PC-9 (cell line): ENCODE data around the gene CBL. TPM values are rescaled to one million over a fixed set of nuclear protein-coding genes. Genes with fewer than 3 reads are reported as not detected.
"Not testable (repeated sequence)": the region's sequence is repeated elsewhere in the genome, so short reads cannot be mapped to it uniquely, and the experiment has no call there.

Source experiments
- BruUV-seq: library from RNA; stranded (reverse); fragments of 400-500 nt; replicated peaks from 2 replicates; lab custom pipeline; 2021; lab: Mats Ljungman, UMichigan
- CTCF ChIA-PET: fragments of 300-600 bp; sonication (Branson Sonifier 250); formaldehyde crosslinking; loops from one replicate; lab custom pipeline; 2022; ENCODE audit warnings: antibody characterized with exemption; lab: Charles Lee
- POLR2A ChIA-PET: fragments of 300-600 bp; sonication (Branson Sonifier 250); formaldehyde crosslinking; loops from one replicate; lab custom pipeline; 2022; ENCODE audit warnings: antibody characterized with exemption; ENCODE audit not compliant: unreplicated experiment; lab: Charles Lee
- DNase-seq, 2 experiments: peaks; one replicate each; pipeline versions ENCODE4 v3.0.0 to v3.0.0-alpha.2; 2015 to 2022; ENCODE audit warnings: mixed read lengths in 1 of 2
- H2AFZ ChIP-seq: fragments of 200-600 bp; sonication (generic); 2 replicates; pipeline ENCODE4 v1.8.1; 2017; ENCODE audit warnings: antibody characterized with exemption
- H3F3A ChIP-seq: fragments of 200-600 bp; sonication (generic); 2 replicates; pipeline ENCODE4 v1.8.1; 2017; ENCODE audit warnings: antibody characterized with exemption, mild to moderate bottlenecking, low read depth; ENCODE audit not compliant: insufficient read depth
- H3K27ac ChIP-seq: fragments of 200-600 bp; sonication (generic); 2 replicates; pipeline ENCODE4 v1.6.1; 2016; ENCODE audit warnings: mixed run types
- H3K27me3 ChIP-seq: fragments of 200-600 bp; sonication (generic); 2 replicates; pipeline ENCODE4 v1.6.1; 2016; ENCODE audit warnings: low read depth, mixed run types; ENCODE audit not compliant: insufficient read depth
- H3K36me3 ChIP-seq: fragments of 200-600 bp; sonication (generic); 2 replicates; pipeline ENCODE4 v1.6.1; 2016; ENCODE audit warnings: low read depth, mixed run types
- H3K4me1 ChIP-seq: fragments of 200-600 bp; sonication (generic); replicated peaks from 2 replicates; pipeline ENCODE4 v1.6.1; 2016; ENCODE audit warnings: mixed run types; ENCODE audit not compliant: insufficient read depth
- H3K4me2 ChIP-seq: fragments of 200-600 bp; sonication (generic); 2 replicates; pipeline ENCODE4 v1.6.1; 2017; ENCODE audit warnings: mixed run types
- H3K4me3 ChIP-seq: fragments of 200-600 bp; sonication (generic); 2 replicates; pipeline ENCODE4 v1.6.1; 2016; ENCODE audit warnings: mixed run types
- H3K79me2 ChIP-seq: fragments of 200-600 bp; sonication (generic); 2 replicates; pipeline ENCODE4 v1.6.1; 2017; ENCODE audit warnings: low read depth, mixed run types
- H3K9me2 ChIP-seq: fragments of 200-600 bp; sonication (generic); 2 replicates; pipeline ENCODE4 v1.8.1; 2017; ENCODE audit warnings: mild to moderate bottlenecking; ENCODE audit not compliant: insufficient read depth
- H3K9me3 ChIP-seq: fragments of 200-600 bp; sonication (generic); 2 replicates; pipeline ENCODE4 v1.8.1; 2016; ENCODE audit warnings: low read depth; ENCODE audit not compliant: insufficient read depth
- H4K20me1 ChIP-seq: fragments of 200-600 bp; sonication (generic); 2 replicates; pipeline ENCODE4 v1.8.1; 2017; ENCODE audit not compliant: insufficient read depth
- CTCF ChIP-seq: fragments of 200-600 bp; sonication (generic); conservative IDR thresholded peaks from 2 replicates; pipeline ENCODE4 v1.6.1; 2017; ENCODE audit warnings: mixed run types, antibody characterized with exemption, mild to moderate bottlenecking, moderate library complexity
- EZH2 ChIP-seq: fragments of 200-600 bp; sonication (generic); IDR thresholded peaks from 2 replicates; pipeline ENCODE4 v1.8.0; 2017; ENCODE audit warnings: antibody characterized with exemption, low read depth
- intact Hi-C: fragments of 100-400 bp; cut with micrococcal nuclease; formaldehyde crosslinking; loops from one replicate; pipeline ENCODE4 v1.10.0; 2022; ENCODE audit not compliant: unreplicated experiment
- total RNA-seq: library from RNA; stranded (reverse); gene quantifications from 2 replicates; pipeline ENCODE4 v1.2.3, GENCODE V29; 2021

CBL gene
- total RNA-seq, 1 experiment from 2014 or later, result 32.9 TPM

- Histone ChIP-seq H4K20me1 (no peaks in the 10 kb centered on the region), H3K4me1 (peaks cover 6% of the 10 kb centered on the region), H3K4me3 (no peak overlapping the region), H3K9me2 (no peaks in the 10 kb centered on the region), H3K79me2 (no peaks in the 10 kb centered on the region), H2AFZ (no peak overlapping the region), H3K4me2 (no peak overlapping the region), H3K27me3 (no peaks in the 10 kb centered on the region), H3K27ac (no peak overlapping the region), H3F3A (no peaks in the 10 kb centered on the region; the same call in 1 of the 2 replicates), H3K36me3 (no peaks in the 10 kb centered on the region), H3K9me3 (no peaks in the 10 kb centered on the region)
- TF ChIP-seq EZH2 (no peak), CTCF (no peak)
- ChIA-PET CTCF (no interaction called here), POLR2A (interaction anchor here (0.5 kb wide), 1 partner anchor 183 kb away, joined by 3 read pairs; no protein-coding TSS in a partner anchor)
- no TSS peak for BruUV-seq
- no peak for DNase-seq
- intact Hi-C loops, result no loop called here
These were observed 24.3 kb upstream of the CBL start for GRCh38 chr11:119181677-119182412.

GRCh38 chr11:119184399-119184798 lies 21.7 kb upstream of the CBL start:
- H3K9me3 ChIP-seq, H3K9me2 ChIP-seq, H3F3A ChIP-seq, H3K27ac ChIP-seq, H3K36me3 ChIP-seq, H3K27me3 ChIP-seq, DNase-seq, H3K79me2 ChIP-seq, H4K20me1 ChIP-seq, POLR2A ChIA-PET, H2AFZ ChIP-seq, H3K4me3 ChIP-seq, intact Hi-C loops, H3K4me2 ChIP-seq, BruUV-seq: not testable (repeated sequence)
- CTCF ChIA-PET, result interaction anchor here (0.6 kb wide), 1 partner anchor 123 kb away, joined by 7 read pairs; no protein-coding TSS in a partner anchor
- peaks cover 13% of the 10 kb centered on the region for H3K4me1 ChIP-seq

- Histone ChIP-seq H3K27ac (no peak overlapping the region), H3K9me2 (no peaks in the 10 kb centered on the region), H3F3A (no peaks in the 10 kb centered on the region; the same call in 1 of the 2 replicates), H3K36me3 (no peaks in the 10 kb centered on the region), H3K4me3 (no peak overlapping the region), H3K27me3 (no peaks in the 10 kb centered on the region), H3K9me3 (no peaks in the 10 kb centered on the region), H3K4me1 (peaks cover 30% of the 10 kb centered on the region), H3K4me2 (no peak overlapping the region), H2AFZ (no peak overlapping the region), H3K79me2 (no peaks in the 10 kb centered on the region), H4K20me1 (no peaks in the 10 kb centered on the region)
- no TSS peak for BruUV-seq
- DNase-seq, result no peak
- intact Hi-C loops, result no loop called here
- TF ChIP-seq CTCF (no peak), EZH2 (no peak)
- POLR2A ChIA-PET, result no interaction called here
- CTCF ChIA-PET, result no interaction called here
These were observed 20.0 kb upstream of the CBL start for GRCh38 chr11:119185981-119186634.
